Vagina (tissue), 2 donors: ENCODE results near the gene RPS6KA2. TPM values are rescaled to one million over a fixed set of nuclear protein-coding genes. Genes with fewer than 3 reads are reported as not detected.

Source experiments
- DNase-seq, 2 donors: peaks; one replicate each; pipeline ENCODE4 v3.0.0-alpha.2; 2017; ENCODE audit errors: extremely low spot score in 2 of 2
- H3K27ac ChIP-seq: fragments of 200-600 bp; sonication (generic); one replicate; pipeline ENCODE4 v1.5.1; 2019
- H3K27me3 ChIP-seq: fragments of 200-600 bp; sonication (generic); one replicate; pipeline ENCODE4 v1.5.1; 2019
- H3K36me3 ChIP-seq, 2 donors: fragments of 200-600 bp; sonication (generic); one replicate each; pipeline ENCODE4 v1.5.1; 2017 to 2019
- H3K4me1 ChIP-seq: fragments of 200-600 bp; sonication (generic); one replicate; pipeline ENCODE4 v1.5.1; 2019
- H3K4me3 ChIP-seq, 2 donors: fragments of 200-600 bp; sonication (generic); 1 replicate in 1 of 2; 2 replicates in 1 of 2; pipeline ENCODE4 v1.5.1; 2016 to 2019
- H3K9me3 ChIP-seq: fragments of 200-600 bp; sonication (generic); one replicate; pipeline ENCODE4 v1.5.1; 2019
- CTCF ChIP-seq, 3 experiments: fragments of 450-650 bp in 2 of 3; fragments of 200-600 bp in 1 of 3; sonication (generic) in 1 of 3; IDR thresholded peaks; one replicate each; pipeline ENCODE4 v1.5.1; 2017 to 2019; ENCODE audit warnings: antibody characterized with exemption in 3 of 3, mild to moderate bottlenecking in 2 of 3, moderate library complexity in 2 of 3
- POLR2A ChIP-seq, 2 donors: fragments of 450-650 bp; IDR thresholded peaks; one replicate each; pipeline ENCODE4 v1.6.1; 2017; ENCODE audit warnings: antibody characterized with exemption in 2 of 2, mild to moderate bottlenecking in 2 of 2, moderate library complexity in 2 of 2
- POLR2AphosphoS5 ChIP-seq, 2 donors: sonication (generic); formaldehyde crosslinking; IDR thresholded peaks; one replicate each; pipeline ENCODE4 v1.9.0; 2017; ENCODE audit warnings: antibody characterized with exemption in 2 of 2, mild to moderate bottlenecking in 2 of 2, low read depth in 1 of 2; ENCODE audit not compliant: insufficient read depth in 1 of 2
- intact Hi-C: fragments of 100-400 bp; cut with DNase I; formaldehyde crosslinking; loops from one replicate; pipeline ENCODE4 v1.15.1; 2023
- total RNA-seq: library from RNA; depleted of rRNA; stranded (reverse); fragments of >200 nt; gene quantifications from one replicate; pipeline ENCODE4 v1.2.3, GENCODE V29; 2016

The RPS6KA2 gene
- total RNA-seq, 1 donor from 2014 or later = 65.1 TPM

- H3K9me3 ChIP-seq = no peaks in the 10 kb centered on the region
- no peak for DNase-seq
- peaks cover 17% of the 10 kb centered on the region for H3K4me1 ChIP-seq
- TF ChIP-seq POLR2A (IDR thresholded peaks at IDR 0.05) (no peak), CTCF (IDR thresholded peaks at IDR 0.05) (no peak), POLR2AphosphoS5 (IDR thresholded peaks at IDR 0.05; ENCODE audit: insufficient read depth in 1 of 2, low read depth in 1 of 2) (no peak)
- H3K27ac ChIP-seq = no peak overlapping the region
- no peaks in the 10 kb centered on the region for H3K27me3 ChIP-seq
- peaks cover 0 to 6% of the 10 kb centered on the region in 2 donors for H3K36me3 ChIP-seq
- intact Hi-C loops = no loop called here
- no peak overlapping the region for H3K4me3 ChIP-seq
These were observed 162.7 kb downstream of the RPS6KA2 start for GRCh38 chr6:166464068-166465002.

- DNase-seq = no peak
- peaks cover 0 to 6% of the 10 kb centered on the region in 2 donors for H3K36me3 ChIP-seq
- no peak overlapping the region for H3K4me3 ChIP-seq
- no peak for TF ChIP-seq CTCF (IDR thresholded peaks at IDR 0.05)
- TF ChIP-seq POLR2A (IDR thresholded peaks at IDR 0.05) = no peak
- TF ChIP-seq POLR2AphosphoS5 (IDR thresholded peaks at IDR 0.05; ENCODE audit: insufficient read depth in 1 of 2, low read depth in 1 of 2) = no peak
- H3K27me3 ChIP-seq = no peaks in the 10 kb centered on the region
- peaks cover 17% of the 10 kb centered on the region for H3K4me1 ChIP-seq
- H3K27ac ChIP-seq = no peak overlapping the region
- no peaks in the 10 kb centered on the region for H3K9me3 ChIP-seq
- intact Hi-C loops = no loop called here
These were observed 163.5 kb downstream of the RPS6KA2 start for GRCh38 chr6:166463359-166464067.

GRCh38 chr6:166462461-166463135 lies 164.5 kb downstream of the RPS6KA2 start:
- TF ChIP-seq POLR2AphosphoS5 (IDR thresholded peaks at IDR 0.05; ENCODE audit: insufficient read depth in 1 of 2, low read depth in 1 of 2) (no peak), CTCF (IDR thresholded peaks at IDR 0.05) (no peak), POLR2A (IDR thresholded peaks at IDR 0.05) (no peak)
- DNase-seq = no peak
- Histone ChIP-seq H3K27me3 (no peaks in the 10 kb centered on the region), H3K9me3 (no peaks in the 10 kb centered on the region), H3K4me3 (no peak overlapping the region), H3K27ac (no peak overlapping the region), H3K4me1 (peaks cover 17% of the 10 kb centered on the region), H3K36me3 (peaks cover 0 to 6% of the 10 kb centered on the region in 2 donors)
- intact Hi-C loops = no loop called here

- H3K36me3 ChIP-seq = peaks cover 0 to 6% of the 10 kb centered on the region in 2 donors
- TF ChIP-seq POLR2AphosphoS5 (IDR thresholded peaks at IDR 0.05; ENCODE audit: insufficient read depth in 1 of 2, low read depth in 1 of 2) = no peak
- TF ChIP-seq POLR2A (IDR thresholded peaks at IDR 0.05) = no peak
- no peak for TF ChIP-seq CTCF (IDR thresholded peaks at IDR 0.05)
These were observed 165.1 kb downstream of the RPS6KA2 start for GRCh38 chr6:166461821-166462460.

More at GRCh38 chr6:166461821-166462460, 165.1 kb downstream of the RPS6KA2 start:
- intact Hi-C loops = no loop called here
- Histone ChIP-seq H3K27me3 (no peaks in the 10 kb centered on the region), H3K27ac (no peak overlapping the region), H3K4me1 (peaks cover 16% of the 10 kb centered on the region), H3K9me3 (no peaks in the 10 kb centered on the region), H3K4me3 (no peak overlapping the region)
- no peak for DNase-seq
